Regular cardiac myocyte (primary cell): ENCODE measurements around the gene LRAT. TPM values are rescaled to one million over a fixed set of nuclear protein-coding genes. Genes with fewer than 3 reads are reported as not detected.

Experiments used
- total RNA-seq: library from RNA; depleted of rRNA; stranded (reverse); fragments of >200 nt; gene quantifications from 2 replicates; pipeline ENCODE4 v1.2.3, GENCODE V29; 2014

LRAT gene
- not detected in 2 replicates for total RNA-seq

GRCh38 chr4:154743683-154744340 lies at the start of gene LRAT:
Gene LRAT, plus strand, starts transcription at chr4:154744000. Its CDS starts 327 bp downstream, at chr4:154744327.

GRCh38 chr4:154781126-154781982 lies 37.6 kb downstream of the LRAT start, which contains the start of gene RBM46:
Gene RBM46, plus strand, starts transcription at chr4:154781272. Its CDS starts 15,481 bp downstream, at chr4:154796753.

Other genes with a start within 250 kb of the LRAT start
- gene PLRG1, start 193.6 kb upstream of the LRAT start, total RNA-seq: 64.8 and 90.7 TPM in 2 replicates
- gene FGB, start 181.0 kb upstream of the LRAT start, total RNA-seq: not detected in 2 replicates
- gene FGA, start 153.3 kb upstream of the LRAT start, total RNA-seq: under 0.01 TPM in 1 of 2 replicates, not detected in the other
- under 0.01 TPM in 1 of 2 replicates, not detected in the other for gene FGG, start 131.3 kb upstream of the LRAT start, total RNA-seq
- gene RBM46, start 37.3 kb downstream of the LRAT start, total RNA-seq: not detected in 2 replicates